Upper lobe of left lung (tissue), 4 donors: ENCODE measurements around the gene PALLD.

Experiments used
- CTCF ChIP-seq, 6 experiments: fragments of 450-650 bp in 4 of 6; fragments of 200-600 bp in 2 of 6; sonication (generic) in 2 of 6; IDR thresholded peaks; one replicate each; pipeline ENCODE4 v1.5.1; 2016 to 2019; ENCODE audit warnings: antibody characterized with exemption in 6 of 6
- POLR2A ChIP-seq, 4 donors: fragments of 450-650 bp; IDR thresholded peaks; one replicate each; pipeline ENCODE4 v1.5.1; 2016 to 2017; ENCODE audit warnings: antibody characterized with exemption in 4 of 4, mild to moderate bottlenecking in 2 of 4
- POLR2AphosphoS5 ChIP-seq, 2 donors: sonication (generic); formaldehyde crosslinking; IDR thresholded peaks; one replicate each; pipeline ENCODE4 v1.5.1; 2017; ENCODE audit warnings: antibody characterized with exemption in 2 of 2

- TF ChIP-seq CTCF (IDR thresholded peaks at IDR 0.05) (no peak), POLR2AphosphoS5 (IDR thresholded peaks at IDR 0.05) (no peak), POLR2A (IDR thresholded peaks at IDR 0.05) (no peak)
These were observed 101.3 kb downstream of the PALLD start for GRCh38 chr4:168598191-168598590.
